ENCODE measurements around the gene C1QL1.

C1QL1 gene

DNA sequence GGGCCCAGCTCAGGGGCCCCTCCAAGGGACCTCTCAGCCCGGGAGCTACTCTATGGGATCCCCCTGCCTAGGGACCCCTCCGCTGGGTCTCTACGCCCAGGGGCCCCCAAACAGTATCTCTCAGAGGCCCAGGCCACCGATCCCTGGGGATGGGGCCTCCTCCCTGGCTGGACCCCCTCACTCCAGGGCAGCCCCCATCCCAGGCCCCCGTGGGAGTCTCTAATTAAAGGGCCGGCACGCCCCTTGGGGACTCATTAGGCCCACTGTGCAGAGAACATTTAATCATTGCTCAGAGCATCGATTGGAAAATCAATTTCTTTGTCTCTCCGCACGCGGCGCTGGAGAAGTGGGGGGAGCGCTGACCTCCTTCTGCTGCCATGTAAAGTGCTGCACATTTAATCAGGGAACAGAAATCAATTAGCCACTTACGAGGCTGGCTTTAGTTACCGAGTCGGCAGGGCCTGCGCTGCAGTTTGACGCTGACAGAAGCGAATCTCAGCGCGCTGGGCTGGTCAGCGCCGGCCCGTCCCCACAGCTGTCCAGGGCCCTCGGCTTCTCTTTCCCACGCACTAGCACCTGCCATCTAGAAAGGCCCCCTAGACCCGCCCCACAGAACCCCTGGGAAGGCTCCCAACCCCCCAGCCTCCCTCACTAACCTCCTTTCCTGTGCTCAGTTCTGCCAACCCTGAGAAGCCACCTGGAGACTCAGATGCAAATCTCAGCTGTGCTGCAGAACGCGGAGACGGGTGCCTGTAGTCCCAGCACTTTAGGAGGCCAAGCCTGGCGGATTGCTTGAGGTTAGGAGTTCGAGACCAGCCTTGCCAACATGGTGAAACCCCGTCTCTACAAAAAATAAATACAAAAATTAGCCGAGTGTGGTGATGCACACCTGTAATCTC is 20.2 kb upstream of the C1QL1 start:
- DNase-seq = no peak

GRCh38 chr17:44983563-44983962 is 15.5 kb upstream of the C1QL1 start:
- no peak for DNase-seq

GRCh38 chr17:44982113-44982702 is 14.1 kb upstream of the C1QL1 start:
- DNase-seq = no peak

- DNase-seq = peak; percentile 55
These were observed 13.3 kb upstream of the C1QL1 start for GRCh38 chr17:44981221-44981968.

- no peak for DNase-seq
These were observed 11.4 kb upstream of the C1QL1 start for GRCh38 chr17:44979426-44979995.

- DNase-seq = no peak
These were observed 10.7 kb upstream of the C1QL1 start for GRCh38 chr17:44978807-44979206.

DNA sequence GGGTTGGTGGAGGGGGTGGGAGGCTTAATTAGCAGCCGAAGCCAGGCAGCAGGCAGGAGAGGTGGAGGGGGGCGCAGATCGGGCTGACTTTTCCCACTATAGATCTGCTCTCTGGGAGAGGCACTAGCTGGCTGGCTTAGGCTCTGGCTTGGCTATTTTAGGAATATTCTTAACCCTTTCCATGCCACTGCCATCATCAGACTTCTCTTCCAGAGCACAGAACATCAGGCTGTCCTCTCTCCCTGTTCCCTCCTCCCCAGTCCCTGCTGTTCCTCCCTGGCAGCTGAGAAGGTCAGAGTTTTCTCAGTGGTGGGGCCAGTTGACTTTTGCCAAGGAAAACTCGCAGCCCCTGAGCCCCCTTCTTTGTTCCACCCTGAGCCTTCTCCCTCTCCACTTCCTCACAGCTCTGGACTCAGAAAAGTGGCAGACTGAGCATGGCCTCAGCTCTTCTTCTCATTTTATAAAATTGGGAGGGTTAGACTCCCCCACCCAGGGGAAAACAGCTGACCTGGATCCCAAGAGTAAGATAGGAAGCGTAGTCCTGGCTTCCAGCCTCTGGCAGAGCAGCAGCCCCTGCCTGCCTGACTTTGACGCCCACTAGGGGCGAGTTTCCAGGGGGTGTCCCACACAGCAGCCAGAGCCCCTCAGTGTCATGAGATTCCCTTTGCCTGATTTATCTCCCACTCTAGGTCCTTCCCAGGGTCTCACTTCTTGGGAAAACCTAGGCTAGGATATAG is 9.9 kb upstream of the C1QL1 start:
- no peak for DNase-seq

DNA sequence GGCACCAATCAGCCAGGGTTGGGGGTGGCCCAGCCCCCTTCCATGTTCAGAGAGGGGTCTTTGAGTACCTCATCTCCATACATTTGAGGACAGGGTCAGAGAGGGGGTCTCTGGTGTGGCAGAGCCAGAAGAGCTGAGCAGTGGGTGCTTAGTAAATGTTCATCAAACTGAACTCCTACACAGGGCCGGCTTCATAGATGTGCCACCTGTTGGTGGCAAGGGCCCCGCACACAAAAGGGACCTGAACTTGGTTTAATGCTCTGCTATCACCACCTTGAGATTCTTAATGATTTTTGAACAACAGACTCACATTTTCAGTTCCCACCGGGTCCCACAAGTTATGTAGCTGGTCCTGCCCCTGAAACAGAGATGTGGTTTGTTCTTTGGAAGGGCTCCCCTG is 9.0 kb upstream of the C1QL1 start:
- DNase-seq = no peak

DNA sequence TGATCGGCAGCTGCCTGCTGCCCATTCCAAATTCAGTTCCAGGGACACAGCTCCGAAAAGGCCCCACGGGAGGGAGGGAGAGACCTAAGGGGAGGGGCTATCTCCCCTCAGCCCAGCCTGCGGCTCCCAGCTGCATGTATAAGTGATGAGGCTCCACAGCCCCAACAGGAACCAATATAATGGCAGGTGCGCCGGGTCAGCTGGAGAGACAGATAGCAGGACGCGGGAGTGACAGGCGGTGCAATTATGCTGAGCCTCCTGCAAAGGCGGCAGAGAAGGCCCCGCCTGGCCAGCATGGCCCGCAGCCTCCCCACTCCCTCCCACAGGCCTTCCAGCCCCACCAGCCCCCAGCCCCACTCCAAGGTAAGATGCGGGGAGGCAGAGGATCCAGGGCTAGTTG is 8.1 kb upstream of the C1QL1 start:
- no peak for DNase-seq

DNA sequence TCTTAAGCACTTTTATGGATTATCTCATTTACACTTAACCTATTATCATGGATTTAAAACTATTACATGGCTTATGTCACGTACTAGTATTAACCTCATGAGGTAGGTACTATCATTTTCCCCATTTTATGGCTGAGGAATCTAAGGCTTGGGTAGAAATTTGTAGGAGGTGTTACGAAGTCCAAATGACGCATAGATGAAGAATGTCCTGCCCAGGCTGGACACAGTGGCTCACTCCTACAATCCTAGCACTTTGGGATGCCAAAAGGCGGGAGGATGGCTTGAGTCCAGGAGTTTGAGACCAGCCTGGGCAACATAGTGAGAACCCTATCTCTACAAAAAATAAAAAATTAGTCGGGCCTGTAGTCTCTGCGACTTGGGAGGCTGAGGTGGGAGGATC is 4.8 kb upstream of the C1QL1 start:
- no peak for DNase-seq

DNA sequence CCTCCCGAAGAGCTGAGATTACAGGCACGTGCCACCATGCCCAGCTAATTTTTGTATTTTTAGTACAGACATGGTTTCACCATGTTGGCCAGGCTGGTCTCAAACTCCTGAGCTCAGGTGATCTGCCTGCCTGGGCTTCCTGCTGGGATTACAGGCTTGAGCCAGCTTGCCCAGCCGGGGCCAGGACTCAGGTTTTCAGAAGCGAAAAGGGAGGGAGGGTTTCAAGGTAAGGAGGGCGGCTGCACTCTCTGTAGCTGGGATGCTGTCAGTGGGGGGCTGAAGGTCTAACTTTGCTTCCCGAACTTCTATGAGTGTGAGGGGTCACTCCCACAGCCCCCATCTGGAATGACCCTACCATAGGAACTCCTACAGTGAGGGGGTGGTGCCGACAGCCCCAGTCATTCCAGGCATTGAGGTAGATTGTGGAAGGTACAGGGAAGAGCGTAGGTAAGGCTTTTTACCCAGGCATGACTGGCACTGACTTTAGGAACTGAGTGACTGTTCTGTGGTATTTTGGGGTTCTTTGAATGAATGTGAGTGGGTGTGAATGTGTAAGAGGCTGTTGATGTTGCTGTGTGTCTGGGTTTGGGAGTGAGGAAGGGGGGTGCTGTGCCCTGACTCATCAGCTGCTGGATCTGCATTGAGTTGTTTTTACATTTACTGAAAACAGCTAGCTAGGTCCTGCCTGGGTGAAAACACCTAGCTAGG is 3.8 kb upstream of the C1QL1 start:
- DNase-seq = no peak

GRCh38 chr17:44970136-44970741 is 2.1 kb upstream of the C1QL1 start:
- DNase-seq = peak; percentile 78

DNA sequence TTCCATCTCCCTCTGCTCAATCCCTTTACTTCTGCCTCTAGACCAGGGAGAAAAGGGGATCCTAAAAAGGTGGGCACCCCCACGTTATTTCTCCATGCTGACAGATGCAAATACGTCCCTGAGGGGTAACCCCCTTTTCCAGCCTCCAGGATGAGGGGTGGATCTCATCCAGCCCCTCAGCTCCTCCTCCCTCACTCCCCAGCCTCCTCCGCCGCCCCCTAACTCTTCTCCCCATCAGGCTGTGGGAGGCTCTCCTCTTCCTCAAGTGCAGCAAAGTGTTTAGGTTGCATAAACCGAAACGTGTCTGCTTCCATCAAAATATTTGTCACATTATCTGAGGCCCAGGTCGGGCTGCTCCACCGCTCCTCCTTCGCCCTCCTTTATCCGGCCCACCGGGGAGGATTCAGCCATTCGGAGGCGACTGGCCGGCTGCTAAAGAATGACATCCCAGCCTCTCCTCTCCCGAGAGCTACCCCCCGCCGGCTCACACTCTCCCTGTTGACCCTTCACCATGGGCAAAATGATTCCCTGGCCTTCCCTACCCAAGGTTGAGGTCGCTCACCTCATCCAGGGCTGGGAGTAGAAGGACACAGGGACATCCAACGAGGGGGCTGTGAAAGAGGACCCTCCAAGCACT is 1.2 kb upstream of the C1QL1 start:
- no peak for DNase-seq

DNA sequence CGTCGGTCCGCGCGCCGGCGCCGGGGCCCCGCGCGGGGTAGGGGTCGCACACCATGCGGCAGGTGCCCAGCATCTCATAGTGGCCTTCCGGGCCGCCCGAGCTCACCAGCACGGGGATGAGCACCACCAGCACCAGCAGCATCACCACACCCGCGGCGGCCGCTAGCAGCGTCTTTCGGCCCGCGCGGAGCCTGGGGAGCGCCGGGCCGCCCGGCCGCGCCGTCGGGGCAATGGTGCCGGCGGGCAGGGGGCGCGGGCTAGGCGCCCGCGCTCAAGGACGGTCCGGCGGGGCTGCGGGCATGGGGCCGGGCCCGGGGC is 237 bp downstream of the C1QL1 start:
- no peak for DNase-seq

DNA sequence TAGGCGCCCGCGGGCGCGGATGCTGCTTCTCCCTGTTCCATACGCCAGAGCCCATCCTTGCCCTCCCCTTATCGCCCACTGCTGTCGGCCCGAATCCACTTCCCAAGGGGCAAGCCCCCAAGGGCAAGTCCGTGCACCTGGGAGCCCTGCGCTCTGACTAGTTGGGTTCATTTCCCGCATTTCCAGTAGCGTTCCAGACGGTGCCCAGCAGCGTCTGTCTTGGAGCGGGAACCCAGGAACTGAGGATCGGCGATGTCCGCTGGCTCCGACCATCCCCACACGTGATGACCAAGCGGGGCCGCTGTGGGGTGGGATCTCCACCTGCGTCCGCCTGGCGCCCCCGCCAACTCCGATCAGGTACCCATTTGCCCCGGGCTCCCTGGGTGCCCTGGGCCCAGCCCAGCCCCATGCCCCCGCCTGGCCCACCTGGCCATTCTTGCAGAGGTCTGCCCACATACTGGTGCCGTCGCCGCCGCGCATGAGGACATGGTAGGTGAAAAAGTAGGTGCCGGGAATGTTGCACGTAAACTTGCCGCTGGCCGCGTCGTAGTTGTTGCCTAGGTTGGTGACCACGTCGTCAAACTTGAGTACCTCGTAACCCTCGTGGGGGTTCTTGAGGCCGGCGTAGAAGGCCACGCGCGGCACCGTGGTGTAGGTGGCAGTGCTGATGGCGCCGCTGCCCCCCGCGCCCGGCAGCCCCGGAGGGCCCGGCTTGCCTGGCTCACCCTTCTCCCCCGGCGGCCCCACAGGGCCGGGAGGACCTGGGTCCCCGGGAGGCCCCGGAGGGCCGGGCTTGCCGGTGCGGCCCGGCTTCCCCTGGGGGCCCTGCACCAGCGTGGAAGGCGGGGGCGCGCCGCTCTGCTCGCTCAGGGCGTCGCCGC is 837 bp downstream of the C1QL1 start:
- DNase-seq = no peak

GRCh38 chr17:44966348-44967025 is 1.6 kb downstream of the C1QL1 start:
- no peak for DNase-seq

DNA sequence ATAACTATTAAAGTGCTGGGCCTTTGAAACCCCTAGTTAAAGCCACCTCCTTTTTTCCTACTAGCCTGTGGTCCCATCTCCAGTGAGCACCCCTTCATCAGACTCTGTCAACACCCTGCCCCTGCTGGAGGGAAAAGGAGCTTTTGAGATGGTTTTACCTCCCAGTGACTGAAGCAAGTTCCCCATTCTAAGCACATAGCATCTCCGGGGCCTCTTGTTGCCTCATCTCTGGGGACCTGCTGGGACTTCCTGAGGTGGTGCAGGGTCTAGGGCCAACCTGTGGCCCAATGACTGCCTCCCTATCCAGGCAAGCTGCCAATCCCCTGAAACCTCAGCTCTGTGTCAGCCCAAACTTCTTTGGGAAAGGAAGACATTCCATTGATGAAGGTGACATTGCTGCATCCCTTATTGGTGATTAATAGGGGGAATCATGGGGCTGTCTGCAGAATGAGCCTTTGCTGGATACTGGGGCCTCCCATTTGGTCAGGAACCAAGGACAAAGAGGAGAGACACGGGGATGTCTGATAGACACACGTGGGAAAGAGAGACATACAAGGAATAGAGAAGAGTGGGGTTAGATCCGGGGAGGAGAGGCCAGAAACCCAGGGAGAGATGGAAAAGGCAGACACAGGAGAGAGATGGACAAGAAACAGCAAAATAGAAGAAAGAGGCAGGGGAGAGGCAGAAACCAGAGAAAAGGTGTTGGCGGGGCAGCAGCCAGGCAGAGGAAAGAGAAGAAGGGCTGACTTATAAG is 2.4 kb downstream of the C1QL1 start:
- no peak for DNase-seq

DNA sequence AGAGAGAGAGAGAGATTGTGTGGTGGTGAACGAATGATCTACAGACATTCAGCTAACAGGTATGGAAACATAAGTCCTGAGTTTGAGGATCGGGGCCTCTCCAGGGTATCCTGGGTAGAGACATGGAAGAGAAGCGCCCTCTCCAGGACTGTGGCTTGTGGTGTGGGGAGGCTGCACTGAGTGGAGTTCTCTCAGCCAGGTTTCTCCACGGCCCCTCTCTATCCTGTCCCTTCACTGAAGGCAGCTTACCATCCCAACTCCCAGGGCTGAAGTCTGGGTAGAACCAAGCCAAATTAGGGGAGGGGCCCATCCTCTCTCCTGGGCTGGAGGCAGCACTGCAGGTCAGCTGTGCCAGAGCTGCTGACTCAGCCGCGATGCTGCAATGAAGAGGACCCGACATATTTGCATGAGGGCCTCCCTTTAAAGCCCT is 6.2 kb downstream of the C1QL1 start:
- DNase-seq = peak; percentile 8

DNA sequence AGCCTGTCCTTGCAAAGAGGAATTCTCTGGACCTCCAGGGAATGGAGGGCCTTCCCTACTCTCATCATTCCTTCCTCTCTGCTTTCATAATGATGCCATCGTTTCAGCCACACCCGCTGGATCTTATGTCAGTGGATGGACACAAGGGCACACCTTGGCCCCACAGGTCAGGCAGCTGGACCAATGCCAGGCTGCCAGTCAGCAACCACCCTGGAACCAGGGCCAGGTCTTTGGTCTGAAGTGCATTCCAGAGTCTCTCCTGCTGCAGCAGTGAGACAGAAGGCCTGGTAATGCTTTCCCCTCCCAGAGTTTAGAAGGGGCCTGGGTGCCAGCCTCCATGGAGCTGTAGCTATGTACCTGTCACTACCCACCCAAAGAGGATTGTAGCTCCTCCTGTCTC is 7.4 kb downstream of the C1QL1 start:
- DNase-seq = no peak

All from NCI-H446 treated with DMSO at 0.1 percent for 48 hours (cell line).